Endodermal cell (in vitro differentiated cells): ENCODE results near the gene AARS2. TPM values are rescaled to one million over a fixed set of nuclear protein-coding genes. Genes with fewer than 3 reads are reported as not detected.
A peak's percentile ranks its signal among the peaks of the same experiment; 100 is the strongest.

Source experiments
- DNase-seq: peaks from one replicate; pipeline ENCODE4 v3.0.0-alpha.2; 2017
- H3K27ac ChIP-seq: 2 replicates; pipeline ENCODE4 v1.5.1; 2013; ENCODE audit warnings: mild to moderate bottlenecking, low read depth, low read length, moderate library complexity
- H3K27me3 ChIP-seq: 2 replicates; pipeline ENCODE4 v1.6.1; 2013; ENCODE audit warnings: mild to moderate bottlenecking, low read length, moderate library complexity; ENCODE audit not compliant: insufficient read depth, control insufficient read depth, poor library complexity, severe bottlenecking
- H3K36me3 ChIP-seq: 2 replicates; pipeline ENCODE4 v1.7.0; 2013; ENCODE audit warnings: mild to moderate bottlenecking, low read length, moderate library complexity; ENCODE audit not compliant: control insufficient read depth, insufficient read depth
- H3K4me1 ChIP-seq: one replicate; pipeline ENCODE4 v1.7.0; 2013; ENCODE audit warnings: low read length; ENCODE audit not compliant: control insufficient read depth, insufficient read depth
- H3K4me3 ChIP-seq: 2 replicates; pipeline ENCODE4 v1.5.1; 2013; ENCODE audit warnings: mild to moderate bottlenecking, low read length, moderate library complexity
- H3K9ac ChIP-seq: 2 replicates; pipeline ENCODE4 v1.6.1; 2013; ENCODE audit warnings: mild to moderate bottlenecking, low read length, moderate library complexity; ENCODE audit not compliant: poor library complexity, severe bottlenecking; ENCODE audit errors: extremely low read depth
- H3K9me3 ChIP-seq: 2 replicates; pipeline ENCODE4 v1.6.1; 2013; ENCODE audit warnings: mild to moderate bottlenecking, low read length, moderate library complexity; ENCODE audit not compliant: control insufficient read depth
- H3K27ac Mint-ChIP-seq: 2 replicates; pipeline ENCODE4 v1.8.0; 2020; ENCODE audit warnings: mixed read lengths
- H3K27me3 Mint-ChIP-seq: 2 replicates; pipeline ENCODE4 v1.8.0; 2021; ENCODE audit warnings: mild to moderate bottlenecking, mixed read lengths; ENCODE audit not compliant: insufficient read depth
- H3K36me3 Mint-ChIP-seq: 2 replicates; pipeline ENCODE4 v1.8.0; 2020; ENCODE audit warnings: low read depth, mixed read lengths
- H3K4me1 Mint-ChIP-seq: 2 replicates; pipeline ENCODE4 v1.8.0; 2020; ENCODE audit warnings: mixed read lengths
- H3K4me3 Mint-ChIP-seq: 2 replicates; pipeline ENCODE4 v1.8.0; 2020; ENCODE audit warnings: mild to moderate bottlenecking, moderate library complexity, mixed read lengths
- H3K9me3 Mint-ChIP-seq: 2 replicates; pipeline ENCODE4 v1.8.0; 2020; ENCODE audit warnings: mild to moderate bottlenecking, mixed read lengths
- CTCF ChIP-seq: fragments of 200-600 bp; sonication (generic); conservative IDR thresholded peaks from 2 replicates; pipeline ENCODE4 v1.5.0; 2021; ENCODE audit warnings: antibody characterized with exemption, mild to moderate bottlenecking
- WGBS, 2 experiments: methylation state at CpG; one replicate each; pipeline versions ENCODE4 v1.1.5 to v1.1.7; 2013; ENCODE audit warnings: missing lambda C conversion rate in 2 of 2, mixed read lengths in 1 of 2; ENCODE audit not compliant: insufficient coverage in 1 of 2, insufficient read length in 1 of 2; 5-methylcytosine and 5-hydroxymethylcytosine counted together
- total RNA-seq, 2 donors: library from RNA; stranded (reverse); fragmentation: NEBNext Ultra II Directional in 1 of 2; extraction: Animal tissue kit (Norgen Biotek cat#: 25700) in 1 of 2; gene quantifications; 2 replicates in 1 of 2; 3 replicates in 1 of 2; pipeline ENCODE4 v1.2.1, GENCODE V29; 2021

AARS2 gene
- total RNA-seq, 2 donors from 2014 or later, result 22.9 to 24.7 TPM

GRCh38 chr6:44257025-44257752 lies 56.0 kb downstream of the AARS2 start, which contains the start of gene SLC35B2:
Gene SLC35B2, minus strand, starts transcription at chr6:44257528. Its CDS starts 118 bp downstream, at chr6:44257410.
- no peaks in the 10 kb centered on the region for H3K9me3 Mint-ChIP-seq

GRCh38 chr6:44256775-44257024 lies 56.4 kb downstream of the AARS2 start:
- DNase-seq, result no peak

More at GRCh38 chr6:44257025-44257752, 56.0 kb downstream of the AARS2 start, which contains the start of gene SLC35B2:
- Histone ChIP-seq H3K27ac (peak within 1 kb of the TSS; percentile 92), H3K9me3 (no peaks in the 10 kb centered on the region), H3K27me3 (no peaks in the 10 kb centered on the region), H3K4me1 (peaks cover 3% of the 10 kb centered on the region), H3K36me3 (peaks cover 36% of the 10 kb centered on the region), H3K4me3 (peak within 1 kb of the TSS; percentile 96), H3K9ac (peak within 1 kb of the TSS; percentile 64)
- peaks cover 37% of the 10 kb centered on the region for H3K36me3 Mint-ChIP-seq
- H3K4me1 Mint-ChIP-seq, result peaks cover 20% of the 10 kb centered on the region
- H3K27me3 Mint-ChIP-seq, result no peaks in the 10 kb centered on the region
- peak within 1 kb of the TSS; percentile 78 for H3K27ac Mint-ChIP-seq
- peak; percentile 84 for TF ChIP-seq CTCF
- WGBS, 2 experiments, result 0% methylated on average over 21 to 80 of the region's 80 CpGs
- peak; percentile 90 for DNase-seq
- peak within 1 kb of the TSS; percentile 74 for H3K4me3 Mint-ChIP-seq

More at GRCh38 chr6:44256775-44257024, 56.4 kb downstream of the AARS2 start:
- peak overlapping the region; percentile 96 for H3K4me3 ChIP-seq
- Mint-ChIP-seq H3K4me1 (peaks cover 22% of the 10 kb centered on the region), H3K27me3 (no peaks in the 10 kb centered on the region), H3K36me3 (peaks cover 42% of the 10 kb centered on the region), H3K4me3 (peak overlapping the region; percentile 74), H3K9me3 (no peaks in the 10 kb centered on the region), H3K27ac (peak overlapping the region; percentile 78)
- no peaks in the 10 kb centered on the region for H3K9me3 ChIP-seq
- WGBS, 2 experiments, result 0 to 1% methylated on average over 6 to 12 of the region's 12 CpGs
- no peak for TF ChIP-seq CTCF
- peaks cover 41% of the 10 kb centered on the region for H3K36me3 ChIP-seq
- H3K4me1 ChIP-seq, result peaks cover 3% of the 10 kb centered on the region
- peak overlapping the region; percentile 64 for H3K9ac ChIP-seq
- H3K27ac ChIP-seq, result peak overlapping the region; percentile 92
- no peaks in the 10 kb centered on the region for H3K27me3 ChIP-seq
